Colonic mucosa (tissue), 4 donors: ENCODE results near the gene DNAJB12. TPM values are rescaled to one million over a fixed set of nuclear protein-coding genes. Genes with fewer than 3 reads are reported as not detected.
"Not testable (repeated sequence)": the region's sequence is repeated elsewhere in the genome, so short reads cannot be mapped to it uniquely, and the experiment has no call there.

Source experiments
- DNase-seq: peaks from one replicate; pipeline ENCODE4 v3.0.0-alpha.2; 2020
- H3K27ac ChIP-seq: fragments of 200-600 bp; one replicate; pipeline ENCODE4 v1.8.0; 2021
- H3K27me3 ChIP-seq: fragments of 200-600 bp; one replicate; pipeline ENCODE4 v1.8.0; 2021
- H3K36me3 ChIP-seq: fragments of 200-600 bp; one replicate; pipeline ENCODE4 v1.8.0; 2021
- H3K4me1 ChIP-seq: fragments of 200-600 bp; one replicate; pipeline ENCODE4 v1.8.0; 2021; ENCODE audit warnings: mild to moderate bottlenecking
- H3K4me3 ChIP-seq: fragments of 200-600 bp; one replicate; pipeline ENCODE4 v1.8.0; 2021
- H3K9ac ChIP-seq, 2 donors: one replicate each; pipeline ENCODE4 v1.7.0; 2013; ENCODE audit warnings: control low read depth in 2 of 2, low read depth in 2 of 2, low read length in 2 of 2
- H3K9me3 ChIP-seq: fragments of 200-600 bp; one replicate; pipeline ENCODE4 v1.8.0; 2021
- intact Hi-C: fragments of 100-400 bp; cut with DNase I; formaldehyde crosslinking; loops from one replicate; pipeline ENCODE4 v1.14.1; 2022
- total RNA-seq, 2 donors: library from RNA; stranded (reverse); fragmentation: NEBNext Ultra II Directional in 1 of 2; extraction: Animal tissue kit (Norgen Biotek cat#: 25700) in 1 of 2; gene quantifications; one replicate each; pipeline ENCODE4 v1.2.1, GENCODE V29; 2021
- TF ChIP-seq, protein P1 (sequence below): fragments of 200-600 bp; IDR thresholded peaks from one replicate; pipeline ENCODE4 v1.8.0; 2022; ENCODE audit warnings: antibody characterized with exemption, mild to moderate bottlenecking
- donor health status: healthy.
- donor health status: DM: no; HTN: no; CAD: no.
- donor health status: DM: no; HTN: no; CAD: no.

The DNAJB12 gene
- total RNA-seq, 2 donors from 2014 or later, result 29.4 to 37.9 TPM

DNA sequence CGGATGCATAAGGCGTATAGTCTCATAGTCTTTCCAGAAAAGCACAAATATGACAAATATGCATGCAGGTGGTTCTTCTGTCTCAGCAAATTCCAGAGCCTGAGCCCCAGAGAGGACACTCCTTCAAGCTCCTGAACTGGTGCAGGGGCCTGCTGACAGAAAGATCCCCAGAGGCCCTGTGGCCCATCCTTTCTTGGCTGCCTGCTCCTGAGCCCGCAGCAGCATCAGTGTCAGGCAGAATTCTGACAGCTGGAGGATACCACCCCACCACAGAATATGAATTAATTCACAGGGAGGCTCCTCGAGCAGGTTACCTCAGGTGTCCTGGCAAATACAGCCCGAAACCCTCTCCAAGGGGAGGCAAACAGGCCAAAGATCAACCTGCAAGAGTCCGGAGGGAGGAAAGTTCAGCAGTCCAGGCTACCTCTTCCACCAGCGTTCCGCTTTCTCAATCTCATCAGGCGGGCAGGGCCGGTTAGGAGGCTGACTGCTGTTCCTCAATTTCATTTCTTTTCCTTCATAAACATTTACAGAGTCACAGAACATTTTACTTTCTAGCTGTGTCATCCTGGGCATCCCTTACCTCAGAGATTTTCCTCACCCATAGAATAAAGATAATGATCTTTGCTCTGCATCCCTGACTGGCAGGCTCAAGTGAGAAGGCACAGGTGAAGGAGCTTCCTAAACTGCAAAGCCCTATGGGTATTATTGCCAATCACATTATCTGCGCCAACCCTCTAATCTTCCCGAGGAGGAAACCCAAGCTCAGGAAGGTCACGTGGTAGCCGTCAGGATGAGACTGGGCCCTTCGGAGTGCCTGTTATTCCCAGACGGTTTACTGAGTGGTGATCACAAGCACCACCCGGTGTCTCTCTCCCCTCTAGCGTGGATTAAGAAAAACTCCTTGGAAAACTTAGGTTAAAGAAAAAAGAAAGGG lies 1.4 kb downstream of the DNAJB12 start:
- intact Hi-C loops, result no loop called here
- Histone ChIP-seq H3K4me1 (peaks cover 3% of the 10 kb centered on the region), H3K27ac (peak overlapping the region; percentile 89), H3K36me3 (no peaks in the 10 kb centered on the region), H3K4me3 (peak overlapping the region; percentile 71), H3K9me3 (no peaks in the 10 kb centered on the region), H3K27me3 (no peaks in the 10 kb centered on the region), H3K9ac (peak overlapping the region; percentile 89 to 98)
- TF ChIP-seq, protein P1, sequence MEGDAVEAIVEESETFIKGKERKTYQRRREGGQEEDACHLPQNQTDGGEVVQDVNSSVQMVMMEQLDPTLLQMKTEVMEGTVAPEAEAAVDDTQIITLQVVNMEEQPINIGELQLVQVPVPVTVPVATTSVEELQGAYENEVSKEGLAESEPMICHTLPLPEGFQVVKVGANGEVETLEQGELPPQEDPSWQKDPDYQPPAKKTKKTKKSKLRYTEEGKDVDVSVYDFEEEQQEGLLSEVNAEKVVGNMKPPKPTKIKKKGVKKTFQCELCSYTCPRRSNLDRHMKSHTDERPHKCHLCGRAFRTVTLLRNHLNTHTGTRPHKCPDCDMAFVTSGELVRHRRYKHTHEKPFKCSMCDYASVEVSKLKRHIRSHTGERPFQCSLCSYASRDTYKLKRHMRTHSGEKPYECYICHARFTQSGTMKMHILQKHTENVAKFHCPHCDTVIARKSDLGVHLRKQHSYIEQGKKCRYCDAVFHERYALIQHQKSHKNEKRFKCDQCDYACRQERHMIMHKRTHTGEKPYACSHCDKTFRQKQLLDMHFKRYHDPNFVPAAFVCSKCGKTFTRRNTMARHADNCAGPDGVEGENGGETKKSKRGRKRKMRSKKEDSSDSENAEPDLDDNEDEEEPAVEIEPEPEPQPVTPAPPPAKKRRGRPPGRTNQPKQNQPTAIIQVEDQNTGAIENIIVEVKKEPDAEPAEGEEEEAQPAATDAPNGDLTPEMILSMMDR, result no peak
- DNase-seq, result no peak

DNA sequence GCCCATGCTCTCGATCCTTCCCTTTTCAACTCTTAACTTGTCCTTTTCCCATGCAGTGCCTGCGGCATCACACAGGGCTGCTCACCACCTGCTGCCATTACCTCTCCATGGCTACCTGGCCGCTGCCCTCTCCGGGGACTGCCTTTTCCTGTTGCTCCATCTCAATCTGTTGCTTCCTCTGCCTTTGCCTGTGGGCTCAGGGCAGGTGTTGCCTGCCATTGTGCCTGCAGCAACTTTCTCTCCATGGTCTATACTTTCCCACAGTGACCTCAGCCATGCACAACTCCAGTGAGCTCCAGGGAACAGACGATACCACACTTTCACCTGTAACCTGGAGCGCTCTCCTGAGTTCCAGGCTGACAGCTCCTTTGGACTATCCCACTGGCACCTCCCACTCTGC lies 3.2 kb downstream of the DNAJB12 start:
- no peaks in the 10 kb centered on the region for H3K27me3 ChIP-seq
- no peak for DNase-seq
- TF ChIP-seq, protein P1, result no peak
- no peak overlapping the region for H3K9ac ChIP-seq
- H3K4me1 ChIP-seq, result peaks cover 3% of the 10 kb centered on the region
- no peak overlapping the region for H3K4me3 ChIP-seq
- H3K36me3 ChIP-seq, result no peaks in the 10 kb centered on the region
- no peaks in the 10 kb centered on the region for H3K9me3 ChIP-seq
- intact Hi-C loops, result no loop called here
- no peak overlapping the region for H3K27ac ChIP-seq

DNA sequence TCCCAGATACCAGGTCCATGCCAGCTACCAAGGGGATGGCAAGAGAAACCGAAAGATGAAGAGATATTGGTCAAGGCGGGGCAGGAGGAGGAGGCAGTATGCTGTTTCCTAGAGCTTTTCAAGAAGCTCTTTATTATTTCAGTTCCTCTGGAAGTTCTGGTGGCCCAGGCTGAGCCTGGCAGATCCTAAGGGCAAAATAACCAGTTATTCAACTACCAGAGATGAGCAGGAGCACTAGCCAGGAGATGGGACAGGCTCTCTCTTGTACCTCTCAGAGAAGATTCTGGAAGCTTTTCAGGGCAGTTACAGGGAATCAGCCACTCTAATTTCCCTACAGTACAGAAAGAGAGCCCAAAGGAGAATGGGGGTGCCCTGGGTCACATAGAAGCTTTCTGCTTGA lies 5.3 kb downstream of the DNAJB12 start:
- TF ChIP-seq, protein P1, result no peak
- no peak overlapping the region for H3K9ac ChIP-seq
- no peaks in the 10 kb centered on the region for H3K9me3 ChIP-seq
- intact Hi-C loops, result no loop called here
- no peak overlapping the region for H3K27ac ChIP-seq
- H3K4me3 ChIP-seq, result no peak overlapping the region
- H3K36me3 ChIP-seq, result no peaks in the 10 kb centered on the region
- no peak for DNase-seq
- peaks cover 3% of the 10 kb centered on the region for H3K4me1 ChIP-seq
- H3K27me3 ChIP-seq, result no peaks in the 10 kb centered on the region

DNA sequence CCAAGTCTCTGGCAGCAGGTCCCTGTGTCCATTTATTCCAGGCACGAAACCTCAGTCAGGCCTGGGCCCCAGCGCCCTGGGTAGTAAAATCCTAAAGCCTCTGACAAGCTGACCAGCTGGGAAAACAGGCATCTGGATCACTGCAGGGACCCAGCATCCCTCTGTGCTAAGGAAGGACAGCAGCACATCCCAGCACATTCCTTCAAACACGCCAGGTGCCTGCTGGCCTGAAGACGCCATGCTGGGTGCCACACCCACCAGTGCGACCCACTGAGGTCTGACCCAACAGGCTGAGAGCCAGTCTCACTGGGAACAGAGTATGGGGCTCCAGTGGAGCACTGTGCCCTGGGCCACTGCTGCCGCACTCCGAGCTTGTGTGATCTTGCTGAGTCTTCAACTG lies 6.4 kb downstream of the DNAJB12 start:
- TF ChIP-seq, protein P1, result no peak
- no peaks in the 10 kb centered on the region for H3K27me3 ChIP-seq
- H3K36me3 ChIP-seq, result no peaks in the 10 kb centered on the region
- no peaks in the 10 kb centered on the region for H3K9me3 ChIP-seq
- no peak for DNase-seq
- no peak overlapping the region for H3K4me3 ChIP-seq
- no peak overlapping the region for H3K27ac ChIP-seq
- H3K4me1 ChIP-seq, result peaks cover 3% of the 10 kb centered on the region
- H3K9ac ChIP-seq, result no peak overlapping the region
- intact Hi-C loops, result no loop called here

DNA sequence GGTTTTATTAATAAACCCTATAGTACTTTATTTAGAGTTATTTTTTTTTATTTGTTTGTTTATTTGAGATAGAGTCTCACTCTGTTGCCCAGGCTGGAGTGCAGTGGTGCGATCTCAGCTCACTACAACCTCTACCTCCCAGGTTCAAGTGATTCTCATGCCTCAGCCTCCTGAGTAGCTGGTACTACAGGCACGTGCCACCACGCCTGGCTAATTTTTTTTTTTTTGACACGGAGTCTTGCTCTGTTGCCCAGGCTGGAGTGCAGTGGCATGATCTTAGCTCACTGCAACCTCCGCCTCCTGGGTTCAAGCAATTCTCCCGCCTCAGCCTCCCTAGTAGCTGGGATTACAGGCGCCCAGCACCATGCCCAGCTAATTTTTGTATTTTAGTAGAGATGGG lies 8.6 kb downstream of the DNAJB12 start:
- H3K27me3 ChIP-seq, DNase-seq, intact Hi-C loops, H3K9ac ChIP-seq, H3K27ac ChIP-seq, H3K9me3 ChIP-seq, H3K4me3 ChIP-seq, H3K36me3 ChIP-seq, H3K4me1 ChIP-seq: not testable (repeated sequence)

DNA sequence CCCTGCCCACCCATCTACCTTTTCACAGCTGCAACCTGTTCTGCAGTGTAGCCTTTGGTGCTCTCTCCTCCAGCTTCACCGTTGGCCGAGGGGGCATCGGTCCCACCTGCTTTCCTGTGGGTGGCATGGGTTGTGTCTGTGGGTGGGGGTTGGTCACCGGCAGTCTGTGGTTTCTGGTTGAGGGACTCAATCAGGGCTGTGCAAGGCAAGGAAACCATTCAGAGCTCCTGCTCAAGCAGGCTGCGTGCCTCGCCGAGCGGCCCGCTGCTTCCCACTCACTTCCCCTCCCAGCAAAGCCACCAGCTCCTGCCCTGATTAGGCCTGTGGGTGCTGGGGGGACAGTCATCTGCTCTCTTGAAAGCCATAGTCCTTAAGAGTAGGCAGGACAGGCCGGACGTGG lies 9.8 kb downstream of the DNAJB12 start:
- no peaks in the 10 kb centered on the region for H3K27me3 ChIP-seq
- no peak for DNase-seq
- H3K4me1 ChIP-seq, result no peaks in the 10 kb centered on the region
- H3K9ac ChIP-seq, result no peak overlapping the region
- TF ChIP-seq, protein P1, result no peak
- H3K36me3 ChIP-seq, result no peaks in the 10 kb centered on the region
- no peak overlapping the region for H3K4me3 ChIP-seq
- H3K27ac ChIP-seq, result no peak overlapping the region
- intact Hi-C loops, result loop anchor here (5.0 kb wide), 1 partner anchor 218 kb away; no protein-coding TSS in a partner anchor
- no peaks in the 10 kb centered on the region for H3K9me3 ChIP-seq
